Gastroesophageal sphincter (tissue), 4 donors: ENCODE measurements around the gene JAG2. TPM values are rescaled to one million over a fixed set of nuclear protein-coding genes. Genes with fewer than 3 reads are reported as not detected.
A peak's percentile ranks its signal among the peaks of the same experiment; 100 is the strongest.

Experiments used
- ATAC-seq: fragments of 150-250 bp; one replicate; pipeline ENCODE4 v1.9.1; 2016; ENCODE audit warnings: mild to moderate bottlenecking, moderate library complexity
- H3K27ac ChIP-seq, 4 donors: fragments of 200-600 bp; sonication (generic) in 3 of 4; 1 replicate in 3 of 4; 2 replicates in 1 of 4; pipeline ENCODE4 v1.5.1; 2016 to 2019
- H3K27me3 ChIP-seq: fragments of 200-600 bp; sonication (generic); one replicate; pipeline ENCODE4 v1.5.1; 2019
- H3K36me3 ChIP-seq, 2 donors: fragments of 200-600 bp; sonication (generic); one replicate each; pipeline ENCODE4 v1.5.1; 2019; ENCODE audit warnings: control low read depth in 1 of 2
- H3K4me1 ChIP-seq, 3 donors: fragments of 200-600 bp; sonication (generic); 1 replicate in 2 of 3; 2 replicates in 1 of 3; pipeline ENCODE4 v1.5.1; 2016 to 2019; ENCODE audit warnings: control low read depth in 2 of 3
- H3K4me3 ChIP-seq, 2 donors: fragments of 200-600 bp; sonication (generic); one replicate each; pipeline ENCODE4 v1.5.1; 2019; ENCODE audit warnings: mild to moderate bottlenecking in 1 of 2, moderate library complexity in 1 of 2
- H3K9me3 ChIP-seq, 3 donors: fragments of 200-600 bp; sonication (generic); one replicate each; pipeline ENCODE4 v1.5.1; 2017 to 2019; ENCODE audit warnings: control low read depth in 2 of 3
- EP300 ChIP-seq: sonication (generic); formaldehyde crosslinking; IDR thresholded peaks from one replicate; pipeline ENCODE4 v1.6.1; 2017; ENCODE audit warnings: antibody characterized with exemption, mild to moderate bottlenecking
- POLR2A ChIP-seq, 2 donors: fragments of 450-650 bp; IDR thresholded peaks; one replicate each; pipeline ENCODE4 v1.6.1; 2017; ENCODE audit warnings: antibody characterized with exemption in 2 of 2, mild to moderate bottlenecking in 2 of 2, moderate library complexity in 1 of 2
- POLR2AphosphoS5 ChIP-seq: sonication (generic); formaldehyde crosslinking; IDR thresholded peaks from one replicate; pipeline ENCODE4 v1.6.1; 2017; ENCODE audit warnings: antibody characterized with exemption
- WGBS, 2 donors: methylation state at CpG; one replicate each; pipeline ENCODE4 v1.1.5; 2018; ENCODE audit warnings: low coverage in 1 of 2; 5-methylcytosine and 5-hydroxymethylcytosine counted together
- total RNA-seq, 4 donors: library from RNA; depleted of rRNA; stranded (reverse); fragments of >200 nt; gene quantifications; one replicate each; pipeline ENCODE4 v1.1.0, GENCODE V29; 2016
- TF ChIP-seq, protein P1 (sequence below), 4 experiments: fragments of 200-600 bp in 2 of 4; fragments of 450-650 bp in 2 of 4; sonication (generic) in 1 of 4; IDR thresholded peaks; one replicate each; pipeline ENCODE4 v1.5.1; 2017 to 2019; ENCODE audit warnings: antibody characterized with exemption in 4 of 4, mild to moderate bottlenecking in 2 of 4, moderate library complexity in 2 of 4

Gene JAG2
- total RNA-seq, 4 donors from 2014 or later = 3.7 to 18.8 (median 14.5) TPM

- Histone ChIP-seq H3K36me3 (no peaks in the 10 kb centered on the region), H3K27ac (no peak overlapping the region), H3K27me3 (peaks cover 61% of the 10 kb centered on the region), H3K4me1 (peaks cover 0 to 46% (median 16%) of the 10 kb centered on the region in 3 donors), H3K4me3 (peak overlapping the region in 1 of 2 donors; percentile 54), H3K9me3 (no peaks in the 10 kb centered on the region)
- no peak for TF ChIP-seq EP300
- WGBS, 2 donors = no CpG with 5 or more reads among the region's 22 CpGs
- no peak for ATAC-seq
Measured at GRCh38 chr14:105166571-105167302, 1.8 kb downstream of the JAG2 start.

GRCh38 chr14:105165761-105166485 lies 2.7 kb downstream of the JAG2 start:
- no peak for ATAC-seq
- Histone ChIP-seq H3K27ac (no peak overlapping the region), H3K4me3 (peak overlapping the region in 1 of 2 donors; percentile 54), H3K9me3 (no peaks in the 10 kb centered on the region), H3K36me3 (no peaks in the 10 kb centered on the region), H3K27me3 (peaks cover 60% of the 10 kb centered on the region), H3K4me1 (peaks cover 0 to 39% (median 13%) of the 10 kb centered on the region in 3 donors)
- WGBS, 2 donors = no CpG with 5 or more reads among the region's 32 CpGs
- no peak for TF ChIP-seq POLR2AphosphoS5
- TF ChIP-seq POLR2A (IDR thresholded peaks at IDR 0.05) = no peak

DNA sequence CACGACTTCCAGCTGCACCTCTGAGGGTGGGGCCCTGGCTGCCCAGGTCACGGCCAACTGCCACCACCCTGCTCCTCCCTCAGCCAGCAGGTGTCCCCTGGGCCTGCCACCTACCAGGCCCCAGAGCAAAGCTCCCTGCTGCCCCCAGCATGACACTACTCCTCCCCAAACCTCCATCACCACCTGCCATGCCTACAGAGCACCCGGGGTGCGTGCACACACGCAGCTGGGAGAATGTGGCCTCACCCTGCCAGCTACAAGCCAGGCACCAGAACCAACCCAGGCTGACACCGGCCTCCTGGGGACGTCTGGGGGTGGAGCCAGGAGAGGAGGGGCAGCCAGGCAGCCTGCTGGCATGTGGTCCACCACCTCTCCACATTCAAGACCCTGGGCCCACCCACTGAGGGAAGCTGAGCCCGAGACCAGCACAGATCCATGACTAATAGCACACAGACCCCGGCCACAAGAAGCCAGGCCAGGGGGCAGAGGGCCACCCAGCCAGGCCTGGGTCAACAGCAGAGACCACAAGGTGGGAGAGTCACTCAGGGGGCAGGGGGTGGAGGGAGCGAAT lies 3.4 kb downstream of the JAG2 start:
- Histone ChIP-seq H3K36me3 (no peaks in the 10 kb centered on the region), H3K9me3 (no peaks in the 10 kb centered on the region)
- no CpG with 5 or more reads among the region's 10 CpGs for WGBS, 2 donors

GRCh38 chr14:105163040-105163742 lies 5.4 kb downstream of the JAG2 start:
- Histone ChIP-seq H3K4me3 (no peak overlapping the region), H3K27me3 (peaks cover 49% of the 10 kb centered on the region), H3K4me1 (peaks cover 0 to 16% (median 10%) of the 10 kb centered on the region in 3 donors), H3K36me3 (no peaks in the 10 kb centered on the region), H3K27ac (no peak overlapping the region), H3K9me3 (no peaks in the 10 kb centered on the region)
- no peak for ATAC-seq
- TF ChIP-seq POLR2A (IDR thresholded peaks at IDR 0.05) = no peak
- TF ChIP-seq, protein P1, sequence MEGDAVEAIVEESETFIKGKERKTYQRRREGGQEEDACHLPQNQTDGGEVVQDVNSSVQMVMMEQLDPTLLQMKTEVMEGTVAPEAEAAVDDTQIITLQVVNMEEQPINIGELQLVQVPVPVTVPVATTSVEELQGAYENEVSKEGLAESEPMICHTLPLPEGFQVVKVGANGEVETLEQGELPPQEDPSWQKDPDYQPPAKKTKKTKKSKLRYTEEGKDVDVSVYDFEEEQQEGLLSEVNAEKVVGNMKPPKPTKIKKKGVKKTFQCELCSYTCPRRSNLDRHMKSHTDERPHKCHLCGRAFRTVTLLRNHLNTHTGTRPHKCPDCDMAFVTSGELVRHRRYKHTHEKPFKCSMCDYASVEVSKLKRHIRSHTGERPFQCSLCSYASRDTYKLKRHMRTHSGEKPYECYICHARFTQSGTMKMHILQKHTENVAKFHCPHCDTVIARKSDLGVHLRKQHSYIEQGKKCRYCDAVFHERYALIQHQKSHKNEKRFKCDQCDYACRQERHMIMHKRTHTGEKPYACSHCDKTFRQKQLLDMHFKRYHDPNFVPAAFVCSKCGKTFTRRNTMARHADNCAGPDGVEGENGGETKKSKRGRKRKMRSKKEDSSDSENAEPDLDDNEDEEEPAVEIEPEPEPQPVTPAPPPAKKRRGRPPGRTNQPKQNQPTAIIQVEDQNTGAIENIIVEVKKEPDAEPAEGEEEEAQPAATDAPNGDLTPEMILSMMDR (IDR thresholded peaks at IDR 0.05) = no peak
- no peak for TF ChIP-seq EP300
- no CpG with 5 or more reads among the region's 18 CpGs for WGBS, 2 donors

More for the DNA sequence above, 3.4 kb downstream of the JAG2 start:
- H3K4me1 ChIP-seq = peaks cover 0 to 32% (median 10%) of the 10 kb centered on the region in 3 donors
- H3K27ac ChIP-seq = no peak overlapping the region
- no peak for ATAC-seq
- H3K27me3 ChIP-seq = peaks cover 53% of the 10 kb centered on the region
- H3K4me3 ChIP-seq = no peak overlapping the region
- no peak for TF ChIP-seq EP300
- no peak for TF ChIP-seq POLR2AphosphoS5
- TF ChIP-seq POLR2A (IDR thresholded peaks at IDR 0.05) = no peak
- TF ChIP-seq, protein P1 (IDR thresholded peaks at IDR 0.05) = no peak

DNA sequence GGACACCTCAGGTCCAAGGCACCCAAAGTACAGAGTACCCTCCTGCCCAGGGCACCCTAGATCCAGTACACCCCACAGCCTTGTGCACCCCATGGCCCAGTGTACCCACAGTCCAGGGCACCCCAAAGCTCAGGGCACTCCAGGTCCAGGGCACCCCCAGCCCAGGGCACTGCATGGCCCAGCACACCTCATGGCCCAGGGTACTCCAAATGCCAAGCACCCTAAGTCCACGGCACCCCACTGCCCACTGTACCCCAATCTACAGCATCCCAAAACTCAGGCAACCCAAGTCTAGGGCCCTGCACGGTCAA lies 6.0 kb downstream of the JAG2 start:
- no peaks in the 10 kb centered on the region for H3K36me3 ChIP-seq
- no peak for TF ChIP-seq EP300
- no peak for TF ChIP-seq POLR2A (IDR thresholded peaks at IDR 0.05)
- TF ChIP-seq, protein P1 (IDR thresholded peaks at IDR 0.05) = no peak
- no peak for TF ChIP-seq POLR2AphosphoS5
- H3K27ac ChIP-seq = no peak overlapping the region
- no peak overlapping the region for H3K4me3 ChIP-seq
- WGBS, 2 donors = no CpG with 5 or more reads among the region's 2 CpGs
- peaks cover 46% of the 10 kb centered on the region for H3K27me3 ChIP-seq
- no peak for ATAC-seq
- H3K4me1 ChIP-seq = peaks cover 0 to 11% (median 7%) of the 10 kb centered on the region in 3 donors
- H3K9me3 ChIP-seq = no peaks in the 10 kb centered on the region
